HG03280 (cell line): ENCODE data around the gene CLVS2.

Experiments
- ATAC-seq: cut with Tn5 transposase; IDR thresholded peaks from one replicate; pipeline ENCODE4 v1.9.1; 2021; ENCODE audit warnings: mild to moderate bottlenecking, moderate library complexity; ENCODE audit not compliant: unreplicated experiment

The CLVS2 gene

GRCh38 chr6:123022975-123023374, 26.9 kb downstream of the CLVS2 start:
- no peak for ATAC-seq

GRCh38 chr6:123024976-123025375, 28.9 kb downstream of the CLVS2 start:
- no peak for ATAC-seq

- no peak for ATAC-seq
Observed at GRCh38 chr6:123027408-123027807, 31.4 kb downstream of the CLVS2 start.

GRCh38 chr6:123028263-123028662, 32.2 kb downstream of the CLVS2 start:
- no peak for ATAC-seq

GRCh38 chr6:123030282-123030681, 34.2 kb downstream of the CLVS2 start:
- no peak for ATAC-seq

- ATAC-seq: no peak
Observed at GRCh38 chr6:123036648-123037047, 40.6 kb downstream of the CLVS2 start.

GRCh38 chr6:123039431-123039830, 43.4 kb downstream of the CLVS2 start:
- no peak for ATAC-seq

- ATAC-seq: no peak
Observed at GRCh38 chr6:123042401-123042800, 46.4 kb downstream of the CLVS2 start.

- no peak for ATAC-seq
Observed at GRCh38 chr6:123044341-123044860, 48.4 kb downstream of the CLVS2 start.

GRCh38 chr6:123053602-123054225, 57.7 kb downstream of the CLVS2 start:
- ATAC-seq: no peak

GRCh38 chr6:123055256-123055655, 59.2 kb downstream of the CLVS2 start:
- ATAC-seq: no peak

GRCh38 chr6:123062670-123063069, 66.6 kb downstream of the CLVS2 start:
- no peak for ATAC-seq

GRCh38 chr6:123064038-123064437, 68.0 kb downstream of the CLVS2 start:
- ATAC-seq: no peak

- ATAC-seq: no peak
Observed at GRCh38 chr6:123074616-123075015, 78.6 kb downstream of the CLVS2 start.

GRCh38 chr6:123085403-123085802, 89.4 kb downstream of the CLVS2 start:
- ATAC-seq: no peak

GRCh38 chr6:123089226-123089625, 93.2 kb downstream of the CLVS2 start:
- no peak for ATAC-seq

GRCh38 chr6:123091091-123091895, 95.3 kb downstream of the CLVS2 start:
- ATAC-seq: no peak

GRCh38 chr6:123091896-123092271, 95.8 kb downstream of the CLVS2 start:
- ATAC-seq: no peak

- no peak for ATAC-seq
Observed at GRCh38 chr6:123094795-123095194, 98.8 kb downstream of the CLVS2 start.

- ATAC-seq: no peak
Observed at GRCh38 chr6:123105561-123105960, 109.5 kb downstream of the CLVS2 start.

- no peak for ATAC-seq
Observed at GRCh38 chr6:123116370-123116769, 120.3 kb downstream of the CLVS2 start.
